ENCODE measurements around the gene SET. TPM values are rescaled to one million over a fixed set of nuclear protein-coding genes. Genes with fewer than 3 reads are reported as not detected.
A peak's percentile ranks its signal among the peaks of the same experiment; 100 is the strongest.

Gene SET
- total RNA-seq, 5 donors from 2014 or later (not counting 1 experiment from before 2014, with no cell fraction given) = 239 to 279 (median 252) TPM

DNA sequence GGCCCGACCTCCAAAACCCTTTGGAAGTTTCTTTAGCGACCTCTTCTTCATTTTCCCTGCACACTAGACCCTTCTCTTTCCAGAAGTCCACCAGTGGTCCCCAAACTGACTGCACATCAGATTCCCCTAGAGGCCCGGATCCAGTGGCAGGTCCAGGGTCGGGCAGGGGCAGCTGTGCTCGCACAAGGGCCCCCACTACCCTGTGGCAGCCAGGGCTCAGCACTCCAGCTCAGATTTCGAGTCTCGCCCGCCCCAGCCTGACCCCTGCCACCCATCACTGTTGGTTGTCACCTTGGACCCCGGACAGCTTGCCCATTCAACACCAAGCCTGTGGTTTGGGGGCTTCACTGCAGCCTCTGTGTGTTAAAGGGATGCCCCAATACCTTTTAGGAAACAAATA lies 42.7 kb downstream of the SET start:
- POLR2A ChIA-PET = no interaction called here
- no peak overlapping the region for H3K4me3 ChIP-seq (ENCODE audit: control insufficient read depth in 1 of 2, extremely low read depth in 1 of 2, low read length in 1 of 2)
- Mint-ChIP-seq H3K4me3 (no peak overlapping the region), H3K27me3 (no peaks in the 10 kb centered on the region), H3K4me1 (peaks cover 3 to 31% (median 19%) of the 10 kb centered on the region in 3 donors), H3K9me3 (no peaks in the 10 kb centered on the region), H3K36me3 (peaks cover 17% of the 10 kb centered on the region), H3K27ac (no peak overlapping the region)
- H3K27ac ChIP-seq (ENCODE audit: low read length) = no peak overlapping the region
- peaks cover 0 to 16% of the 10 kb centered on the region in 2 experiments for H3K4me1 ChIP-seq (ENCODE audit: control insufficient read depth in 1 of 2, extremely low read depth in 1 of 2, insufficient read depth in 2 of 2, low read length in 2 of 2)
- DNase-seq = no peak
- H3K27me3 ChIP-seq (replicated peaks in 1 of 2; ENCODE audit: control insufficient read depth in 2 of 2, extremely low read depth in 1 of 2, insufficient read depth in 2 of 2, low read length in 1 of 2) = no peaks in the 10 kb centered on the region
- no peaks in the 10 kb centered on the region for H3K9me3 ChIP-seq
- WGBS (ENCODE audit: insufficient coverage) = 73% methylated on average over 5 of the region's 9 CpGs
- ATAC-seq (replicated peaks in 1 of 4) = no peak
- CTCF ChIA-PET = no interaction called here
- peaks cover 3 to 31% of the 10 kb centered on the region in 2 donors for H3K36me3 ChIP-seq (ENCODE audit: control insufficient read depth in 2 of 2, extremely low read depth in 1 of 2, insufficient read depth in 1 of 2, low read length in 1 of 2)

DNA sequence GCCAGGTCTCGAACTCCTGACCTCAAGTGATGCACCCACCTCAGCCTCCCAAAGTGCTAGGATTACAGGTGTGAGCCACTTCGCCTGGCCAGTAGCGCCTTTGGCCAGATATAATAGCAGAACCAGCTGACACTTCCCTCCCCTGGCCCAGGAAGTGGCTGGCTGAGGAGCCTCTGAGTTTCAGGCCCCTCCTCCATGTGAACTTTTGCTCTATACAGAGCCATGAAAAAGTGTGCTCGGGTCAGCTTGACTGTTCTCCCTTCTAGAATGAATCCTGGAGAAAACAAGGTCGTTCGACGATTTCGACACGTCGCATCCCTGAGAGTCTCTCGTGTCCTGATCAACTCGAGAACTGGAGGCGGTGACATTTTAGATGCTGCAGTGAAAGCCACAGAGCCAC lies 43.6 kb downstream of the SET start:
- ChIA-PET POLR2A (no interaction called here), CTCF (no interaction called here)
- ATAC-seq (replicated peaks in 1 of 4) = no peak
- Mint-ChIP-seq H3K36me3 (peaks cover 22% of the 10 kb centered on the region), H3K27me3 (no peaks in the 10 kb centered on the region), H3K9me3 (no peaks in the 10 kb centered on the region), H3K4me3 (no peak overlapping the region), H3K27ac (no peak overlapping the region), H3K4me1 (peaks cover 3 to 22% (median 11%) of the 10 kb centered on the region in 3 donors)
- Histone ChIP-seq H3K27me3 (replicated peaks in 1 of 2; ENCODE audit: control insufficient read depth in 2 of 2, extremely low read depth in 1 of 2, insufficient read depth in 2 of 2, low read length in 1 of 2) (no peaks in the 10 kb centered on the region), H3K4me3 (ENCODE audit: control insufficient read depth in 1 of 2, extremely low read depth in 1 of 2, low read length in 1 of 2) (no peak overlapping the region), H3K36me3 (ENCODE audit: control insufficient read depth in 2 of 2, extremely low read depth in 1 of 2, insufficient read depth in 1 of 2, low read length in 1 of 2) (peaks cover 11 to 37% of the 10 kb centered on the region in 2 donors), H3K27ac (ENCODE audit: low read length) (no peak overlapping the region), H3K9me3 (no peaks in the 10 kb centered on the region), H3K4me1 (ENCODE audit: control insufficient read depth in 1 of 2, extremely low read depth in 1 of 2, insufficient read depth in 2 of 2, low read length in 2 of 2) (peaks cover 0 to 9% of the 10 kb centered on the region in 2 experiments)
- no peak for DNase-seq
- 92% methylated on average over 13 of the region's 13 CpGs for WGBS (ENCODE audit: insufficient coverage)

DNA sequence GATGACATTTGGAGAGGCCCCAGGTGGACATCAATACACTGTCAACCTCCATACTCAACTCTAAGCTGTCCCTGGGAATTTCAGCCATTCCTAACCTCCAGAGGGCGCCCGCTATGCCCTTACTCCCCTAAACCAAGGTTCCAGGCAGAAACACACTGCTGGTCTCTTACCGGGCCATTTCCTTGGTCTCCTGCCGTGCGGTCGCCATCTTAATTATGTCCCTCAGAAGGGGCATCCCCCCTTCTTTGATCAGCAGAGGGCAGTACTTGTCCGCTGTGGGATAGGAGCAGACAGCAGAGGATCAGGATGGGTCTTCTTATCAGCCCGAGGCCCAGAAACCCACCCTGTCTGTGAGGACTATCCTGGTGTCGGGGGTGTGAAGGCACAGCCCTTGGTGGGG lies 44.2 kb downstream of the SET start:
- peaks cover 22% of the 10 kb centered on the region for H3K36me3 Mint-ChIP-seq
- no peaks in the 10 kb centered on the region for H3K9me3 Mint-ChIP-seq
- ChIA-PET CTCF (interaction anchor here in 1 of 2 donors (1.0 kb wide), 1 partner anchor 9 kb away, joined by 4 read pairs; the partner anchor contains the start of gene ZDHHC12), POLR2A (interaction anchor here in 1 of 2 donors (0.6 kb wide), 1 partner anchor 38 kb away, joined by 4 read pairs; no protein-coding TSS in a partner anchor)
- 93% methylated on average over 3 of the region's 9 CpGs for WGBS (ENCODE audit: insufficient coverage)
- Histone ChIP-seq H3K4me3 (ENCODE audit: control insufficient read depth in 1 of 2, extremely low read depth in 1 of 2, low read length in 1 of 2) (no peak overlapping the region), H3K36me3 (ENCODE audit: control insufficient read depth in 2 of 2, extremely low read depth in 1 of 2, insufficient read depth in 1 of 2, low read length in 1 of 2) (peaks cover 12 to 37% of the 10 kb centered on the region in 2 donors), H3K4me1 (ENCODE audit: control insufficient read depth in 1 of 2, extremely low read depth in 1 of 2, insufficient read depth in 2 of 2, low read length in 2 of 2) (peaks cover 0 to 2% of the 10 kb centered on the region in 2 experiments), H3K27ac (ENCODE audit: low read length) (no peak overlapping the region), H3K9me3 (no peaks in the 10 kb centered on the region), H3K27me3 (replicated peaks in 1 of 2; ENCODE audit: control insufficient read depth in 2 of 2, extremely low read depth in 1 of 2, insufficient read depth in 2 of 2, low read length in 1 of 2) (no peaks in the 10 kb centered on the region)
- peak in 1 of 35 experiments; percentile 30 for DNase-seq
- peaks cover 1 to 16% (median 4%) of the 10 kb centered on the region in 3 donors for H3K4me1 Mint-ChIP-seq
- H3K4me3 Mint-ChIP-seq = no peak overlapping the region
- ATAC-seq (replicated peaks in 1 of 4) = peak in 2 of 4 experiments; percentile 24
- no peak overlapping the region for H3K27ac Mint-ChIP-seq
- H3K27me3 Mint-ChIP-seq = no peaks in the 10 kb centered on the region

DNA sequence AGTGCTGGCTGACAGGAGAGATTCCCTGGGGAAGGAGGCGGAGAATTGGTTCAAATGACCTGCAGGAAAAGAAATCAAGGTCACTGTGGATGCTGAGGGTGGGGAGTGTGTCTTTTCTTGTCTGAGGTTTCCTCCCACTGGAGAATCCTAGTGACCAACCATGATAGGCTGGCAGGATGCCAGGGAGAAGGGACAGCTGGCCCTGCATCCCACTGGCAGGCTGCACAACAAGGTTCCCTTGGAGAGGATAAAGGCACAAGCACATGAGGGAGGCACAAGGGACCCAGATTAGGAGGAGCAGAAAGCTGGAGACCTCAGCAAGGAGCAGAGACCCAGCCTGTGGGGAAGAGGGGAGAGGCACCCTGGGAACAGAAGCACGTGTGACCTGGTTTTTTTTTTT lies 46.4 kb downstream of the SET start:
- Mint-ChIP-seq H3K27ac (no peak overlapping the region), H3K27me3 (no peaks in the 10 kb centered on the region), H3K36me3 (peaks cover 29% of the 10 kb centered on the region), H3K9me3 (no peaks in the 10 kb centered on the region), H3K4me1 (no peaks in the 10 kb centered on the region), H3K4me3 (no peak overlapping the region)
- ATAC-seq (replicated peaks in 1 of 4) (no peak), DNase-seq (no peak)
- Histone ChIP-seq H3K27ac (ENCODE audit: low read length) (no peak overlapping the region), H3K4me3 (ENCODE audit: control insufficient read depth in 1 of 2, extremely low read depth in 1 of 2, low read length in 1 of 2) (no peak overlapping the region), H3K36me3 (ENCODE audit: control insufficient read depth in 2 of 2, extremely low read depth in 1 of 2, insufficient read depth in 1 of 2, low read length in 1 of 2) (peaks cover 18 to 44% of the 10 kb centered on the region in 2 donors), H3K9me3 (no peaks in the 10 kb centered on the region), H3K27me3 (replicated peaks in 1 of 2; ENCODE audit: control insufficient read depth in 2 of 2, extremely low read depth in 1 of 2, insufficient read depth in 2 of 2, low read length in 1 of 2) (no peaks in the 10 kb centered on the region), H3K4me1 (ENCODE audit: control insufficient read depth in 1 of 2, extremely low read depth in 1 of 2, insufficient read depth in 2 of 2, low read length in 2 of 2) (no peaks in the 10 kb centered on the region)
- WGBS (ENCODE audit: insufficient coverage) = 100% methylated on average over 1 of the region's 2 CpGs
- ChIA-PET CTCF (no interaction called here), POLR2A (no interaction called here)

DNA sequence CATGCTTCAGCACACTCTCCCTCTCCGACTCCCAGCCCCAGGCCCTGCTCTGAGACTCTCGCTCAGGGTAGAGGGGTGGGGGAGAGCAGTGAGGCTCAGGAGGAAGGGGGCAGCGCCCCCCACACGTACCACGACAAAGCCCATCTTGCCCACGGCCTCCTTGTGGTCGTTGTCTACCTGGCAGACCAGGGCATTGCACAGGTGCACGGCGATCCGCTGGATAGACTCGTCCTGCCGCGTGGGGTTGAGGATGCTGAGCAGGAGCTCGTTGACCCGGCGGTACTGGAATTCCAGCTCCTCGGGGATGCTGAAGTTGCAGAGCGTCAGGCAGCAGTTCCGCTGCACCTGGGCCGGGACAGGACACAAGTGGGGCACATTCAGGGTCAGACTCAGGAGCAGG lies 53.4 kb downstream of the SET start:
- DNase-seq (no peak), ATAC-seq (replicated peaks in 1 of 4) (no peak)
- Mint-ChIP-seq H3K36me3 (peaks cover 18% of the 10 kb centered on the region), H3K27ac (no peak overlapping the region), H3K9me3 (no peaks in the 10 kb centered on the region), H3K4me3 (no peak overlapping the region), H3K27me3 (no peaks in the 10 kb centered on the region), H3K4me1 (no peaks in the 10 kb centered on the region)
- H3K9me3 ChIP-seq = no peaks in the 10 kb centered on the region
- 84% methylated on average over 18 of the region's 20 CpGs for WGBS (ENCODE audit: insufficient coverage)
- H3K4me3 ChIP-seq (ENCODE audit: control insufficient read depth in 1 of 2, extremely low read depth in 1 of 2, low read length in 1 of 2) = no peak overlapping the region
- no peak overlapping the region for H3K27ac ChIP-seq (ENCODE audit: low read length)
- ChIA-PET POLR2A (no interaction called here), CTCF (no interaction called here)
- peaks cover 12 to 22% of the 10 kb centered on the region in 2 donors for H3K36me3 ChIP-seq (ENCODE audit: control insufficient read depth in 2 of 2, extremely low read depth in 1 of 2, insufficient read depth in 1 of 2, low read length in 1 of 2)
- no peaks in the 10 kb centered on the region for H3K27me3 ChIP-seq (replicated peaks in 1 of 2; ENCODE audit: control insufficient read depth in 2 of 2, extremely low read depth in 1 of 2, insufficient read depth in 2 of 2, low read length in 1 of 2)
- H3K4me1 ChIP-seq (ENCODE audit: control insufficient read depth in 1 of 2, extremely low read depth in 1 of 2, insufficient read depth in 2 of 2, low read length in 2 of 2) = no peaks in the 10 kb centered on the region

DNA sequence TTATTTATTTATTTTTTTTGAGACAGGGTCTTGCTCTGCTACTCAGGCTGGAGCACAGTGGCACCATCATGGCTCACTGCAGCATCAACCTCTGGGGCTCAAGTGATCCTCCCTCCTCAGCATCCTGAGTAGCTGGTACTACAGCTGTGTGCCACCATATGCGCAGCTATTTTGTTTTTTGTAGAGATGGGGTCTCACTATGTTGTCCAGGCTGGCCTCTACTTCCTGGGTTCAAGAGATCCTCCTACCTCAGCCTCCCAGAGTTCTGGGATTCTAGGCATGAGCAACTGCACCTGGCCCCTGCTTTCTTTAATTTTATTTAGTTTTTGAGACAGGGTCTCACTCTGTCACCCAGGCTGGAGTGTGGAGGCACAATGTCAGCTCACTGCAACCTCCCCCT lies 54.4 kb downstream of the SET start:
- H3K27me3 ChIP-seq (replicated peaks in 1 of 2; ENCODE audit: control insufficient read depth in 2 of 2, extremely low read depth in 1 of 2, insufficient read depth in 2 of 2, low read length in 1 of 2) = no peaks in the 10 kb centered on the region
- DNase-seq (no peak), ATAC-seq (replicated peaks in 1 of 4) (no peak)
- ChIA-PET CTCF (no interaction called here), POLR2A (no interaction called here)
- Mint-ChIP-seq H3K4me1 (no peaks in the 10 kb centered on the region), H3K27ac (no peak overlapping the region), H3K9me3 (no peaks in the 10 kb centered on the region), H3K36me3 (peaks cover 21% of the 10 kb centered on the region), H3K4me3 (no peak overlapping the region), H3K27me3 (no peaks in the 10 kb centered on the region)
- H3K4me3 ChIP-seq (ENCODE audit: control insufficient read depth in 1 of 2, extremely low read depth in 1 of 2, low read length in 1 of 2) = no peak overlapping the region
- no CpG with 5 or more reads among the region's 1 CpG for WGBS (ENCODE audit: insufficient coverage)
- no peaks in the 10 kb centered on the region for H3K4me1 ChIP-seq (ENCODE audit: control insufficient read depth in 1 of 2, extremely low read depth in 1 of 2, insufficient read depth in 2 of 2, low read length in 2 of 2)
- peaks cover 16 to 20% of the 10 kb centered on the region in 2 donors for H3K36me3 ChIP-seq (ENCODE audit: control insufficient read depth in 2 of 2, extremely low read depth in 1 of 2, insufficient read depth in 1 of 2, low read length in 1 of 2)
- H3K27ac ChIP-seq (ENCODE audit: low read length) = no peak overlapping the region
- no peaks in the 10 kb centered on the region for H3K9me3 ChIP-seq

Measured in T-cell (primary cell).